Thymus (tissue), 11 donors: Measurements from ENCODE around the gene C19orf81. TPM values are rescaled to one million over a fixed set of nuclear protein-coding genes. Genes with fewer than 3 reads are reported as not detected.
A peak's percentile ranks its signal among the peaks of the same experiment; 100 is the strongest.

Experiments
- DNase-seq, 9 donors: peaks; one replicate each; pipeline ENCODE4 v3.0.0-alpha.2; 2013; ENCODE audit warnings: low spot score in 9 of 9, low read depth in 6 of 9, missing footprints in 1 of 9
- H3K27ac ChIP-seq, 2 donors: one replicate each; pipeline ENCODE4 v1.5.1; 2013; ENCODE audit warnings: control low read depth in 1 of 2, low read depth in 1 of 2, low read length in 1 of 2, mild to moderate bottlenecking in 1 of 2, moderate library complexity in 1 of 2
- H3K27me3 ChIP-seq, 2 donors: one replicate each; pipeline ENCODE4 v1.5.1; 2013; ENCODE audit warnings: low read length in 1 of 2; ENCODE audit not compliant: control insufficient read depth in 2 of 2, insufficient read depth in 1 of 2
- H3K36me3 ChIP-seq, 2 donors: one replicate each; pipeline ENCODE4 v1.5.1; 2013; ENCODE audit warnings: low read length in 1 of 2, mild to moderate bottlenecking in 1 of 2, moderate library complexity in 1 of 2; ENCODE audit not compliant: control insufficient read depth in 2 of 2, insufficient read depth in 2 of 2
- H3K4me1 ChIP-seq, 2 donors: one replicate each; pipeline ENCODE4 v1.5.1; 2013; ENCODE audit warnings: low read length in 2 of 2; ENCODE audit not compliant: control insufficient read depth in 2 of 2, insufficient read depth in 2 of 2
- H3K4me3 ChIP-seq, 2 donors: one replicate each; pipeline ENCODE4 v1.5.1; 2013; ENCODE audit warnings: low read length in 2 of 2, control low read depth in 1 of 2, mild to moderate bottlenecking in 1 of 2
- H3K9me3 ChIP-seq, 2 donors: one replicate each; pipeline ENCODE4 v1.5.1; 2013; ENCODE audit warnings: low read length in 1 of 2, mild to moderate bottlenecking in 1 of 2; ENCODE audit not compliant: control insufficient read depth in 2 of 2, insufficient read depth in 1 of 2
- WGBS: extraction: QIAGEN DNeasy Blood & Tissue Kit; methylation state at CpG from one replicate; pipeline ENCODE4 v1.1.7; 2013; 5-methylcytosine and 5-hydroxymethylcytosine counted together
- polyA plus RNA-seq: library from polyadenylated mRNA; stranded (reverse); fragments of 200-250 nt; gene quantifications from one replicate; pipeline ENCODE4 v1.2.3, GENCODE V29; 2013
- total RNA-seq: library from RNA; stranded (reverse); fragments of 120-200 nt; gene quantifications from one replicate; pipeline ENCODE4 v1.2.4, GENCODE V29; 2013
- donor health status: healthy.

Gene C19orf81
- total and polyA plus RNA-seq, 2 donors = 0.61 TPM; not detected in 1

DNA sequence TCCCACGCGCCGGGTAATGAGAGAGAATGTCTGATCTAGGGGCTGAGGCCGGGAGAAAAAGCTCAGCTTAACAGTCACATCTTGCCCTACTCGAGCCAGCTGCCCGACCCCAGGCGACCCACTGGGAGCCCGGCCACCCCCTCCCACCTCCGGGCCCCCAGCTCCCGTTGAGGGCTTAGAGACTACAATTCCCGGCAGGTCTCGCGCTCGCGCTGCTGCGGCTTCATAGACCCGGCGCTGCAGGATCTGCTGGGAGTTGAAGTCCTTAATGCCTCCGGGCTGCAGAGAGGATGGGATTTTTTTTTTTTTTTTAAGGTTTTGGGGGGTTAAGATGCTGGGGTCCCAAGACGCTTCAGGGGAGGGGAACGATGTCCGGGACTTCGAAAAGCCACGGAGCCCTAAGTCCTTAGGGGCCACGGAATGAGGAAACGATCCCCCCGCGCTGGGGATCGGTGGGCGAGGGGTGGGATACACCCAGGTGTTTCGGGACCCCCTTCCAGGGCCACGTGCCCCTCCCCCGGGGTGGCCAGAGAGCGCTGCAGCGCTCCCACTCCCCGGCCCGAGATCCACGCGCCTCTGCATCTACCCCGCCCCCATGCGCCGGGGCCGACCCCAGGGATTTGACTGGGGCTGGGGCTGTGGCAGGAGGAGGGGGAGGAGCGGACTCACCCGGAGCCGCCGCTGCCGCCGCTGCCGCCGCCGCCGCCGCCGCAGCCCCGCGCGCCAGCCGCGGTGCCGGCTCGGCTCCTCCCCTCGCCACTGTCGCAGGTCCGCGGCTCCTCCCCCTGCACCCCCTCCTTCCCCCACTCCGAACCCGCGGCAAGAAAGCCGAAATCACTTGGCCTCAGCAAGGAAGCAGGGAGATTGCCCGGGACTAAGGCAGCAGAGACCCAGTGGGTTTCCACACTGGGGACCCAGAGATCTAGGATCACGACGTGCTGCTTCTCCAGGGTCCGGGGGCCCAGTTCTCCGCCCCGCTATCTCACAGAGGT, 9.8 kb upstream of the C19orf81 start, which contains the start of gene SYT3:
TSS of gene SYT3 (minus strand) at position 761 of the 992 bp plus-strand sequence. CDS start 2,470 bp downstream, outside the sequence.
- Histone ChIP-seq H3K36me3 (no peaks in the 10 kb centered on the region), H3K4me3 (peak within 1 kb of the TSS in 1 of 2 donors; percentile 38), H3K9me3 (peaks cover 0 to 8% of the 10 kb centered on the region in 2 donors), H3K27me3 (peaks cover 23 to 43% of the 10 kb centered on the region in 2 donors), H3K4me1 (peaks cover 0 to 3% of the 10 kb centered on the region in 2 donors), H3K27ac (no peak within 1 kb of the TSS)
- peak in 1 of 9 donors; percentile 3 for DNase-seq
- 6% methylated on average over 73 of the region's 76 CpGs for WGBS

DNA sequence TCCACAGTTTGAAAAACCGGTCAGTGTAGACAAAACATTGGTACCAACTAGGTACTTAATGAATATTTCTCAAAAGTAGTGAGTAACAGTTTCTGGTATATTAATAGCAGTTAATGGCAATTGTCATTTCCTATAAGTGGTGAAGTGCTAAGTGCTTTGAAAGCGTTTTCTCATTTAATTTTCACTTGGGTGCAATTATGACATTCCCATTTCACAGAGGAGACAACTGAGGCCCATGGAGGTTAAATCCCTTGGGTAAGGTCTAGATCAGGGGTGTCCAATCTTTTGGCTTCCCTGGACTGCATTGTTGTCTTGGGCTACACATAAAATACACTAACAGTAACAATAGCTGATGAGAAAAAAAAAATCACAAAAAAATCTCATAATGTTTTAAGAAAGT, 8.9 kb upstream of the C19orf81 start:
- 68% methylated on average over 2 of the region's 2 CpGs for WGBS
- Histone ChIP-seq H3K9me3 (peaks cover 0 to 8% of the 10 kb centered on the region in 2 donors), H3K27me3 (peaks cover 23 to 43% of the 10 kb centered on the region in 2 donors), H3K27ac (no peak overlapping the region), H3K4me1 (peaks cover 0 to 3% of the 10 kb centered on the region in 2 donors), H3K4me3 (no peak overlapping the region), H3K36me3 (no peaks in the 10 kb centered on the region)
- DNase-seq = no peak

- no peak for DNase-seq
- Histone ChIP-seq H3K4me3 (no peak overlapping the region), H3K4me1 (peaks cover 0 to 1% of the 10 kb centered on the region in 2 donors), H3K36me3 (no peaks in the 10 kb centered on the region), H3K9me3 (no peaks in the 10 kb centered on the region), H3K27ac (no peak overlapping the region), H3K27me3 (peaks cover 8 to 18% of the 10 kb centered on the region in 2 donors)
- WGBS = 47% methylated on average over 1 of the region's 1 CpG
Observed at GRCh38 chr19:50644315-50644915, 4.8 kb upstream of the C19orf81 start.

- H3K27ac ChIP-seq = no peak overlapping the region
- H3K27me3 ChIP-seq = peaks cover 1 to 11% of the 10 kb centered on the region in 2 donors
- 84% methylated on average over 6 of the region's 6 CpGs for WGBS
- H3K9me3 ChIP-seq = no peaks in the 10 kb centered on the region
- H3K4me3 ChIP-seq = no peak overlapping the region
- no peaks in the 10 kb centered on the region for H3K36me3 ChIP-seq
- no peaks in the 10 kb centered on the region for H3K4me1 ChIP-seq
- no peak for DNase-seq
Observed at GRCh38 chr19:50645107-50645506, 4.1 kb upstream of the C19orf81 start.

DNA sequence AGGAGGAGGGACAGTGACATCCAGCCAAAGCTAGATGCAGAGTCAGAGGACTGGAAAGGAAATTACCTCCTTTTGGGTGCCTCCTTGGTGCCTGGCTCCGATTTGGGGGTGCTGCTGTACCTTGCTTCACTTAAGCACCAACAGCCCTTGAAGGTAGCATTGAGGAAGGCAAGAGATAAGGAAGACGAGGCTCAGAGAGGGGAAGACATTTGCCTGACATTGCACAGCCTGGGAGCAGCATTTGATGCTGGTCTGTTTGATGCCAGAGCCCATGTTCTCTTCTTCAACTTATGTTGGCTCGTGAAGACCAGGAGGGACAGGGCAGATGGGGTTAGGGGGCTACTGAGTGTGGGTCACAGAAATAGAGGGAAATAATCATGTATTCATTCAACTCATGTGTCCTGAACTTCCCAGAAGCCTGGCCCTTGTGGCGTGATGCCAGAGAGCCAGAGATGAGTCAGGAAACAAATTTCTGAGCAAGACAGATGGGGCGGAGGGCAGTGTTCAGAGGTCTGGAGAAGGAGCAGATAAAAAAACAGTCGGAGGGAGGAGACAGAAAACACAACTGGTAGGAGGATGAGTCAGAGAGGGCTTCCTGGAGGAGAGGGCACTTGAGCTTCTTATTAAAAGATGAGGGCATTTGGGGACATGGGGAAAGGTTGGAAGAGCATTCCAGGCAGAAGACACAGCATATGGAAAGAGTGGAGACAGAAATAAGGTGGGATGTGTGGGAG, 3.0 kb upstream of the C19orf81 start:
- no peak for DNase-seq
- no peak overlapping the region for H3K27ac ChIP-seq
- H3K27me3 ChIP-seq = peaks cover 0 to 2% of the 10 kb centered on the region in 2 donors
- WGBS = 71% methylated on average over 6 of the region's 6 CpGs
- H3K4me1 ChIP-seq = no peaks in the 10 kb centered on the region
- H3K9me3 ChIP-seq = no peaks in the 10 kb centered on the region
- H3K4me3 ChIP-seq = no peak overlapping the region
- no peaks in the 10 kb centered on the region for H3K36me3 ChIP-seq

- 80% methylated on average over 10 of the region's 10 CpGs for WGBS
- H3K27me3 ChIP-seq = no peaks in the 10 kb centered on the region
- H3K4me3 ChIP-seq = no peak overlapping the region
- H3K27ac ChIP-seq = no peak overlapping the region
- DNase-seq = no peak
- no peaks in the 10 kb centered on the region for H3K9me3 ChIP-seq
- H3K36me3 ChIP-seq = no peaks in the 10 kb centered on the region
- H3K4me1 ChIP-seq = no peaks in the 10 kb centered on the region
Observed at GRCh38 chr19:50647879-50648615, 1.2 kb upstream of the C19orf81 start.

GRCh38 chr19:50648659-50649058, 586 bp upstream of the C19orf81 start:
- 62% methylated on average over 5 of the region's 5 CpGs for WGBS
- Histone ChIP-seq H3K36me3 (no peaks in the 10 kb centered on the region), H3K4me1 (no peaks in the 10 kb centered on the region), H3K4me3 (no peak overlapping the region), H3K27ac (no peak overlapping the region), H3K27me3 (no peaks in the 10 kb centered on the region), H3K9me3 (no peaks in the 10 kb centered on the region)
- DNase-seq = no peak

GRCh38 chr19:50651174-50651573, 1.9 kb downstream of the C19orf81 start:
- no peaks in the 10 kb centered on the region for H3K4me1 ChIP-seq
- 95% methylated on average over 2 of the region's 2 CpGs for WGBS
- H3K4me3 ChIP-seq = no peak overlapping the region
- no peak overlapping the region for H3K27ac ChIP-seq
- no peaks in the 10 kb centered on the region for H3K9me3 ChIP-seq
- no peak for DNase-seq
- H3K27me3 ChIP-seq = peaks cover 0 to 7% of the 10 kb centered on the region in 2 donors
- no peaks in the 10 kb centered on the region for H3K36me3 ChIP-seq
